Prostate gland (tissue), 2 donors: ENCODE data around the gene MYO16.

ENCODE experiments used
- CTCF ChIP-seq, 4 experiments: fragments of 200-600 bp in 2 of 4; fragments of 450-650 bp in 2 of 4; sonication (generic) in 2 of 4; IDR thresholded peaks; 1 replicate in 3 of 4; 2 replicates in 1 of 4; pipeline ENCODE4 v1.5.1; 2016 to 2019; ENCODE audit warnings: antibody characterized with exemption in 4 of 4, mild to moderate bottlenecking in 2 of 4, moderate library complexity in 2 of 4
- POLR2A ChIP-seq: fragments of 450-650 bp; IDR thresholded peaks from one replicate; pipeline ENCODE4 v1.6.1; 2016; ENCODE audit warnings: antibody characterized with exemption, mild to moderate bottlenecking
- POLR2AphosphoS5 ChIP-seq: sonication (generic); formaldehyde crosslinking; IDR thresholded peaks from one replicate; pipeline ENCODE4 v1.6.1; 2017; ENCODE audit warnings: antibody characterized with exemption

GRCh38 chr13:108597943-108598342 is 31.5 kb upstream of the MYO16 start:
- TF ChIP-seq CTCF (IDR thresholded peaks at IDR 0.05) (no peak), POLR2A (no peak), POLR2AphosphoS5 (no peak)
